ENCODE results near the gene KCNT1.

Gene KCNT1

GRCh38 chr9:135663451-135663770 is 38.6 kb upstream of the KCNT1 start:
- TF ChIP-seq CTCF (IDR thresholded peaks at IDR 0.05), result no peak

GRCh38 chr9:135663857-135664256 is 38.1 kb upstream of the KCNT1 start:
- no peak for TF ChIP-seq CTCF (IDR thresholded peaks at IDR 0.05)

GRCh38 chr9:135664266-135664665 is 37.7 kb upstream of the KCNT1 start:
- no peak for TF ChIP-seq CTCF (IDR thresholded peaks at IDR 0.05)

GRCh38 chr9:135664801-135665794 is 36.9 kb upstream of the KCNT1 start:
- TF ChIP-seq CTCF (IDR thresholded peaks at IDR 0.05), result no peak

GRCh38 chr9:135665795-135666189 is 36.2 kb upstream of the KCNT1 start:
- no peak for TF ChIP-seq CTCF (IDR thresholded peaks at IDR 0.05)

- TF ChIP-seq CTCF (IDR thresholded peaks at IDR 0.05), result no peak
Observed at GRCh38 chr9:135666534-135667462, 35.2 kb upstream of the KCNT1 start.

DNA sequence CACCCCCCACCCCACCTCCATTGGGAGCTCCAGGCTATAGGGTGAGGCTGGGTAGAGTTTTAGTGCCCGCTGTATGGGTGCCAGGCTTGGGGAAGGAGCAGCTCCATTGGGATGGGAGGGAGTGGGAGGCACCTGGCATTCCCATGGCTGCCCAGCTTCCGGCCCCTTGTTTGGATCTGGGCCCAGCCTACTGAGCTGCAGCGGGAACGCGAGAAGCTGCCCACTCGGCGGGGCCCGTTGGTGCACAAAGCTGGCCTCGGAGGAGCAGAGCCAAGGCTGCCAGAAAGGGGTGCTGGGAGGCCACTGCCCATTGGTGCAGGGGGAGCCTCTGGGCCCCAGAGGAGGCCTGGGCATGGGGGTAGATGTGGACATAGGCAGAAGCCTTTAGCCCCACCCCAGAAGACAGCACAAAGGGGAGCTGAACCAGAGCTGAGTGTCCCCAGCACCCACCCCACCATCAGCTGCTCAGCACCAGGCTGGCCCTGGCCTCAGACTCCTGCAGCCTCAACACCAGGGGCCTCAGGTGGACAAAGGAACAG is 34.5 kb upstream of the KCNT1 start:
- TF ChIP-seq CTCF (IDR thresholded peaks at IDR 0.05), result no peak
